Stimulated activated CD4-positive, alpha-beta T cell treated with anti-CD3 and anti-CD28 coated beads, Interleukin-2, amount 100 ng/mL, for 4 hours (primary cell): Measurements from ENCODE around the gene TIMM10.

Experiments
- DNase-seq: peaks from one replicate; pipeline ENCODE4 v3.0.0-alpha.2; 2020; ENCODE audit warnings: low read depth

The TIMM10 gene

DNA sequence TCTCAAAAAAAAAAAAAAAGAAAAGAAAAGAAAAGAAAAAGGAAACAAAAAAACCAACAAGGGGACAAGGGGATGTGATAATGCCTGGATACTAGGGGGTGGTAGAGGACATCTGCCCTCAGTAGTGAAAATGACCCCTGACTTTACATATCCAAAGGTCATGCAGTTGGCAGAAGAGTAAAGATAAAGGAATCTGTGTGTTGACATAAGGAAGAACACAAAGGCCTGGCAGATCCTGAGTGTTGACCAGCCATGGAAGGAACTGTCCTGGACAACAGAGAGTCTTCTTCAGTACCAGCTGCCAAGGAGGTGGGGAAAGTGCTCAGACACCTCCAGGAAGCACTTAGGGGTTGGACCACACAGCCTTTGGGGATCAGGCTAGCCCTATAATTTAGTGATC is 27.7 kb downstream of the TIMM10 start:
- DNase-seq = no peak

- DNase-seq = no peak
Observed at GRCh38 chr11:57502376-57502775, 28.2 kb downstream of the TIMM10 start.

DNA sequence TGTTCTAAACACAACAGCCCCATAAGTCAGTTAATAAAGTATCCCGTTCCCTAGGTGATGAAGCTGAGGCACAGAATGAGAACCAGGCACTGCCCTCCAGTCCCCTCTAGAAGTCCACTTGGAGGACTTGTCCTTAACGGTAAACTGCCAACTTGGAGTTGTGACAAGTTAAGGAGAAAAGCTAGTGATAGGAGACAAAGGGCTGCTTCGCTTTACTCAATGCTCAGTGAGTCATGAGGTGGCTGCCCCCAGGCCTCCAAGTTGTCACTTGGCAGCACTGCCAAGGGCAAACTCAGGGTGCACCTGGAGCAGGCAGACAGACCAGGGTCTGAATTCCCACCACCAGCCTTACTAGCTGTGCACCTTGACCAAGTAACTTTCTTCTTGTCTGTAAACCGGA is 28.6 kb downstream of the TIMM10 start:
- no peak for DNase-seq

DNA sequence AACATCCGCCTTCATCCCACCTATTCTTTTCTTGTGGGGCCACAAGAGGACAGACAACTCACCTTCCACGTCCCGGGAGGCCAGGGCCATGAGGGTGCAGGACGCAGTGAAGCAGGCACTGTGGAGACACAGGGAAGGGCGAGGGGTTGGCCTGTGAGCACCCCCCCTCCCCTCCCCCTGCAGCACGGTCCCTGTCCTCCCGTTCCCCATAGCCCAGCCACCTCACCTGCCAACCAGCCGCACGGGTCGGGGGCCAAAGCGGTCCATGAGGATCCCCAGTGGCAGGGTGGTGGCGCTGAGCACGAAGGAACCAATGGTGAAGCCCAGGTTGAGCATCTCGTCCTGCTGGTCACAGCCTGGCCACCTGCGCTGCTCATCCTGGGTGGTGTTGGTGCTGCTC is 29.6 kb downstream of the TIMM10 start:
- DNase-seq = no peak

GRCh38 chr11:57500515-57500914 is 30.0 kb downstream of the TIMM10 start:
- DNase-seq = no peak

DNA sequence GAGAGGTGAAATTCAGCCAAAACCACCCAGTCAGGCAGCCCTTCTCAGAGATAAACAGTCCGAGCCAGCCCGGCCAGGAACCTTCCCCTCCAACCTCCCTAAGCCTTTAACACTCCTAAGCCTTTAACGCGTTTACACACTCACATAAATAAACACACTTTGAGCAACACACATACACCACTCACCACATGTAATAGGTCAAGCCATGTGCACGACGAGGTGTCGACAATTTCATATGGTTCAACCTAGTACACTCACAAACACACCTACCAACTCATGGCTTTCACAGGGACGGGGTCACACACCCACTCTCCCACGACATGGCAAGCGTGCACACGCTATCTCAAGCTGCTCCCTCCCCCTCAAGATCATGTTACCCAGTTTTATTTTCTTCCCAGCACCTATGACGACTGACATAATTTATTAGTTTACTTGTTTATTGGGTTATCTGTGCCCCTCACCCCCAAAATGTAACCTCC is 30.5 kb downstream of the TIMM10 start:
- no peak for DNase-seq

DNA sequence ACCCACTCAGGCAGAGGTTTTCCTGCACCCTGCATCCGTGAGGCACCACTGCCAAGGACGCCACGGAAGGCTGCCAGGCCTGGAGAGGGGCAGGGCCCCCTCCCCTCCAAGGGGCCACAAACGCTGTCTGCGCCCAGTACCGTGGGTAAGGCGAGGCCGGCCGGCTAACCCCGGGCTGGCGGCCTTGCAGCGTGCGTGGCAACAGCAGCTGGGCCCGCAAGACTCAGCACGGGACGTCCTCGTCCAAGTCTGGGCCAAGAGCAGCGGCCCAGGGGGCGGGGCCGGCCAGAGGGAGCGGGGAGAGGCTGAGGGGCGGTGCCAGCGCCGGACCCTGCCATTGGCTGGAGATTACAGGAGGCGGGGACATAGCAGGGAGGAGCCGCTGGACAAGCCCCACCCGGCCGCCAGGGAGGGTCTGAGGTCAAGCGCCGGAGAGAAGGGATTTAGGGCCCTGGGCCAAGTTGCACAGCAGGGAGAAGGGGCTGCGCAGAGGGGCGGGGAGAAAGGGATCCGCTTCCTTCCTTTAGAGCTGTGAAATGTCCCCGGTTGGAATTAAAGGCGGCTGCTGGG is 31.1 kb downstream of the TIMM10 start:
- no peak for DNase-seq

- no peak for DNase-seq
Observed at GRCh38 chr11:57498540-57498939, 32.0 kb downstream of the TIMM10 start.

DNA sequence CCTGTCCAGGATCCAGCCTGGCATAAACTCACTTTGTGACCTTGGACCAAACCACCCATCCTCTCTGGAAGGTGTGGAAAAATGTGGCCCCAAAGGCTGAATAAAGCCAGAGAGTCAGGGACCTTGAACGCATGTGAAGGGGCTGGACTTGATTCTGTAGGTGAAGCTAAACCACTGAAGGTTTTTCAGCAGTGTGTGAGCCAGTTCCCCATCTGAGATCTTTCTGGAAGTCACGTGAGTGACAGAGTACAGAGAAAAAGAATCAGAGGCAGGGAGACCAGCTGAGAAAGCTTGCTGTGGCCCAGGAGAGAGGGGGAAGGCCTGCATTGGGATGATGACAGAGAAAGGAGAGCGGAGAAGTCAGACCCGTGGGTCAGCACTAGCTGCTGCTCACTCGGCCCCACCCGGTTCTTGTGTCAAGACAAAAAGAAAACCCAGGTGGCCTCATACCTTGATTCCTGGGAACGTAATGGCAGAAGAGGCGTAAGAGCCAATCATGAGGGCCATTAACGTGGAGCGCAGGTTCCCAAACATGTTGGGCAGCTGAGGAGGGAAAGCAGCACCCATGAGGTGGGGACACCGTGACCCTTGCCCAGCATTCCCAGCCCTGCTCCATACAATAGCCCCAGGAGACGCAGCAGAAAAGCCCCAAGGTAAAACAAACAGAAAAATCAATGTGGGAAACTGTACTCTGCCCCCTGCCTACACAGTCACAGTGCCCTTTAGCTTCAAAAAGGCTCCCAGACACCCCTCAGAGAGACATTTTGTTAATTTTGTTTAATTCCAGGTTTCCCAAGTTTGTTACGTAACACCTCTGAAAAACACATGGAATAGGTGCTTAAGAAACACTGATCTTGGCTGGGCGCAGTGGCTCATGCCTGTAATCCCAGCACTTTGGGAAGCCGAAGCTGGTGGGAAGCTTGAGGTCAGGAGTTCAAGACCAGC is 33.0 kb downstream of the TIMM10 start:
- DNase-seq = no peak

GRCh38 chr11:57496109-57496820 is 34.3 kb downstream of the TIMM10 start:
- DNase-seq = no peak

DNA sequence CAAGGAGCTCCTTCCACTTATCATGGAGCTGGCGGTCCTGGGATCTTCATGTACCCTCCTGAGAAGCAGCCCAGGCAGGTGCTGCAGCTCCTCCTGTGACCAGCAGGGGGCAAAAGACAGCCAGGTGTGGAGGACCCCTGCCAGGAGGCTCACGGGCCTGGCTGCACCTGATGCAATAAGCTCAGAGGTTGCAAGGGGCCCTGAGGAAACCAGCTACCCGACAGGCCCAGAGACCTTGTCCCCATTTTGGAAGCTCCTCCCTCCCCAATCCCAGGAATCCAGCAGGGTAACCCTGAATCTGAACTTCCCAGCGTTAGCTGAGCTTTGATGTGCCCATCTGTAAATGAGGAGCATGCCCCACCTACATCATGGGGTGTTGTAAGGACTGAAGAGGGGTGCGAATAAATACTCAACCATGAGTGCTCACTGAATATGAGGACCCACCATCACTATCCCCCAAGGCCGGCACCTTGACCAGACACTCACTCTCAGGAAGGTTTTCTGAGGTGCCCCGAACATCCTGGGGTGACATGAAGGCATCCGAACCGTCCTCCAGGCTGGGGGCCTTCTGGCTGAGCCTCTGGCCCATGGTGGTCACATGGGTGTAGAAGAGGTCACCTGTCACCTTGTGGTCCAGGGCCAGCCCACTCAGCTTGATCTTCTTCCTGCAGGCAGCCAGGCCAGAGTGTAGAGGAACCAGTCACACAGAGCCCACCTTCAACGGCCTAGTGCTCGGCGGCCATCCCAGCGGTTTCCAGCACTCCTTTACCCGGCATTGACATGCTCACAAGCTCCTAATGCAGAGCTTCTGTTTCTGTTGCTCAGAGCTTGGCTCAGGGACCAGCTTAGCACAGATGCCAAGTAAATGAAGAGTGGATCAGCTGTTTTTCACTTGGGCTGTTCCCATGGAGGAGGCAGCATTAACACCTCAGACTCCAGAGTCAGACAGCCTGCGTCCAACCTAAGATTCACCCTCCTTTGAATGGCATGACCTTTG is 36.7 kb downstream of the TIMM10 start:
- DNase-seq = peak; percentile 77

DNA sequence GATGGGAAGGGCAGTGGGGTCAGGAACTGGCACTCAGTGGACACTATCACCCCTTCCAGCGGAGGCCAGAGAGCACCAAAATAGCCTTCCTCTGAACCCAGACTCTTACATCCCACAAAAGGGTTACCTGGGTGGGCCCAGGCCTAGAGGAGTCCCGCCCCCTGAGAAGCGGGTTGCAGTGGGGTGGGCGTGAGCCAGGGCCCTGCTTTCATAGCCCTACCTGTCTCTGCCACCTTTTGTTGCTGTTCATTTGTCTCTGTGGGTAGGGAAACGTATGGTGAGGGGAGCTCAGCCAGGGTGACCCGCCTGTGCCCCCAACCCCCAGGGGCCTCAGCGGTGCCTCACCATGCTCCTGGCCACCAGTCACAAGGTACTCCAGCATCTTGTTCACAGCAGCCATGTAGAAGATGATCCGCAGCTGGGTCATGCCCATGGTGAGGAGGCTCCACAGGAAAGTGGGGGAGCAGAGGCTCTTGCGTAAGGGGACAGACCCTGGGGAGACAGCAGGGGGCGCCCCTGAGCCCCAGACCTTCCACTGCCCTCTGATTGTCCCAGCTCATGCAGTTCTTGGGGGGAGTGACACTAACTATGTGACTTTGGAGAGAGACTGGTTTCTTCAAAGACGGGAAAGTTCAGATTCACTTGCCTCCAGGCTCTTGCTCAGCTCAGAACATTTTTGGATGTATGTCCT is 39.0 kb downstream of the TIMM10 start:
- no peak for DNase-seq

GRCh38 chr11:57490456-57491248 is 39.9 kb downstream of the TIMM10 start:
- DNase-seq = no peak

- no peak for DNase-seq
Observed at GRCh38 chr11:57487920-57488659, 42.5 kb downstream of the TIMM10 start.

DNA sequence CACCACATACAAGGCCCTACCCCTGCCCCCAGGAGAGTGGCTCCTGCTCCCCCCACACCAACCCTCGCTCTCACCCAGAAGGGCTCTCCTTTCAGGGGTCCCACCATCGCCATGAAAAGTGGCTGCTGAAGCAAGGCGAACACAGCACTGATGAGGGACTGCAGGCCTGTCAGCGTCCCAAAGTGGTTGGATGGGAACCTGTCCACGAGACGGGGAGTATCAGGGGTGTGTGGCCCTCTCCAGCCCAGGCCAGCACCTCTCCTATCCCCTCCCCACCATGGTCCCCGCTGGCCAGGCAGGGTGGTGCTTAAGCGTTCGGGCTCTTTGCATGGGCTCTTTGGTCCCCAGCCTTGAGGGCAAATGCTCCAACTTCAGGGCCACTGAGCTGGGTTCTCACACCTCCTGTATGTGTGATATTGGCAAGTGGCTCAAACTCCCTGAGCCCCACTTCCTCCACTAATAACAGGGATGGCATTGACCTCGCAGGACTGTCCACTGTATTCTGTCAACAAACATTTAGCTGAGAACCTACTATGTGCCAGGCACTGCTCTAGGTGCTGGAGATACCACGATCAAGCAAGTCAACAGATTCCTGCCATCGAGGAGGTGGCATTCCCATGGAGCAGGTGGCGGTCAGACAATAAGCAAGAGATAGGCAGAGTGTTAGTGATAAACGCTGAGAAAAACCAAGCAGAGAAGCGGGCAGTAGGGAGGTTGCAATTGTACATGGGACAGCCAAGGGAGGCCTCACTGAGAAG is 43.4 kb downstream of the TIMM10 start:
- no peak for DNase-seq

DNA sequence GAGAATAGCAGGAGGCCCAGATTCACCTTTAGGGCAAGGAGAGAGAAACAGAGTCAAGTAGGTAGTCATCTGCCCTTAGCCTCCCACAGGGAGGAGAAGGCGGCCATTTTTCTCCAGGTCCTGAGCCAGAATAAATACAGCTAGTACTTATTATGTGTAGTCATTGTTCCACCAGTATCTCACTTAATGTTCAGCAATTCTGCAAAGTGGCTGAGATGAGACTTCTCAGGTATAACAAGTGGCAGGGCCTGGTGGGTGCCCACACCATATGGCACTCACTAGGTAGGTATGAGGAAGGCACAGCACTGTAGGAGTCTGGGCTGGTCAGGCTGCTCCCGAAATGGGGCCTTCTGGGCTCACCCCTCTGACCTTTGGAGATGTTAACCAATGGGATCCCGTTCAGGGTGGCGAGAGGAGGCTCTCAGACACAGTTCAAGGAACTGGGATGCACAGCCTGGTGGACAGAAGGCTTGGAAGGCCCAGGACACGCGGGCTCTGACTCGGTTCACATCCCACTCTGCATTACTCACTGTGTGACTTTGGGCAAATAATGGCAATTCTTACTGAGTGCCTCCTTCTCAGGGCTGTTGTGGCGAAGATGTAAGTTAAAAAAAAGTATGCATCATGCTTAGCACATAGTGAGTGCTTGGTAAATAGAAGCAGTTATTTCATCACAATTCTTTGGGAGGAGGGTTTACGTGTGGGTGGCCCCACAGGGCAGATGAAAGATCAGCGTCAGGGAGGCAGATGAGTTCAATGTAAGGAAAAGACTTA is 45.1 kb downstream of the TIMM10 start:
- no peak for DNase-seq

DNA sequence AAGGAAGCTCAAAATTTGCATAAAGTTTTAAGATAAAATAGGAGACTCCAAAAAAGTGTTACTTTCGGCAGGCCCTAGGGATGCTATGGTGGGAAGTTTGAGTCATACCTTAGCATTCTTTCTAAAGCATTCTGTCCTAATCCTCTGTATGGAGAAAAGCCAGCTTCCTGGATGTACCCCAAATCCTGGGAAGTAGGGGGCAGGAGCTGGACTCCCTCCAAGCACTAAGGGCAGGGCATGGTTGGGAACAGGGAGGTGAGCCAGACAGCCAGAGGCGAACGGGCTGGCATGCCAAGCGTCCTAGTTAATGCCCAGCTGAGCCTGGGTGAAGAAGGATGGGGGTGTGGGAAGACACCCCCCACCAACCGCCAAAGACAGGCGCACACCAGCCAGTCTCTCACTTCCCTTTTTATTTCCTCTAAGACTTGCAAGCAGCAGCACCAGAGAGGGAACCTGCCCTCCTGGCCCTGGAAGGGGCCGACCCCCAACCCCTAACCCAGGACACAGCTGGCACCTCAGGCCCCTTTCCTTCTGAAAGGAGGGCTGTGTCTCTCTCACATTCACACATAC is 46.3 kb downstream of the TIMM10 start:
- no peak for DNase-seq

- DNase-seq = no peak
Observed at GRCh38 chr11:57483562-57483918, 47.0 kb downstream of the TIMM10 start.
